HG02840 (cell line): ENCODE results near the gene CTDSPL.
"Not testable (repeated sequence)": the region's sequence is repeated elsewhere in the genome, so short reads cannot be mapped to it uniquely, and the experiment has no call there.

Source experiments
- ATAC-seq: cut with Tn5 transposase; IDR thresholded peaks from one replicate; pipeline ENCODE4 v1.9.1; 2021; ENCODE audit warnings: mild to moderate bottlenecking, moderate library complexity, moderate number of reproducible peaks; ENCODE audit not compliant: unreplicated experiment, low FRiP score

The CTDSPL gene

DNA sequence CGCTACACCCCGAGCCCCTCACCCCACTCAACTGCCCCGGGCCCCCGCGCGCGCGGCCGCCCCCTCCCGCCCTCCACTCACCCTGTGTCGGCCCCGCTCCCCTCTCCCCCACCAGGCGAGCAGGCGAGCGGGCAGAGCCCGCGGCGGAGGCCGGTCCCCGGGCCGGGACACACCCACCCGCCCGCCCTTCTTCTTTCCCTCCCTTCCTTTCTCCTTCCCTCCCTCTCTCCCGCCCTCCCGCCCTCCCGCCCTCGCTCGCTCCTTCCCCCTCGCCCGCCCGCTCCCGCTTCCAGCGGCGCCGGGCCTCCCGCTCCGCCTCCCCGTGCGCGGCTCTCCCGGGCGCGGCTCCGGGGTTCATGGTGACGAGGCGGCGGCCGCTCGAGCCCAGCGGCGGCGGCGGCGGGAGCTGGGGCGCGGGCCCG is at the start of gene CTDSPL:
TSS of gene CTDSPL (plus strand) at position 261 of the 422 bp plus-strand sequence. CDS start 320 bp downstream, outside the sequence.
- no peak for ATAC-seq

GRCh38 chr3:37812499-37812896 is 49.2 kb upstream of the CTDSPL start:
- no peak for ATAC-seq

GRCh38 chr3:37813403-37813802 is 48.3 kb upstream of the CTDSPL start:
- no peak for ATAC-seq

DNA sequence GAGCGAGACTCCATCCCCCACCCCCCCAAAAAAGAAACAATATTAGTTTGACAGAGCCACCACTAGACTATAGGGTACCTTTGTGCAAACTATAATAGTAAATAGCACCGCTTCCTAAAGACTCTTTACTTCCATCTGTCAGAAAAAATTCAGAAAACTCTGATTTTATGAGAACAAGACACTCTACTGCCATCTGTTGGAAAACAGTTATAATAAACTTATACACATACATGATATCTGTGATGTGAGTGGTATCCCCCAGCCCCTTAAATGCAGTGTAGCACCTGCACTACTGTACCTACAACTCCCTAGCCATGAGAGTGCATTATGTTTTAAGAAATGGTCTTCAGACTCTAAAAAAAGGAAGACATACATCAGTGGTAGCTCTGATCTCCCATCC is 47.1 kb upstream of the CTDSPL start:
- no peak for ATAC-seq

GRCh38 chr3:37815156-37815555 is 46.5 kb upstream of the CTDSPL start:
- not testable (repeated sequence) for ATAC-seq

DNA sequence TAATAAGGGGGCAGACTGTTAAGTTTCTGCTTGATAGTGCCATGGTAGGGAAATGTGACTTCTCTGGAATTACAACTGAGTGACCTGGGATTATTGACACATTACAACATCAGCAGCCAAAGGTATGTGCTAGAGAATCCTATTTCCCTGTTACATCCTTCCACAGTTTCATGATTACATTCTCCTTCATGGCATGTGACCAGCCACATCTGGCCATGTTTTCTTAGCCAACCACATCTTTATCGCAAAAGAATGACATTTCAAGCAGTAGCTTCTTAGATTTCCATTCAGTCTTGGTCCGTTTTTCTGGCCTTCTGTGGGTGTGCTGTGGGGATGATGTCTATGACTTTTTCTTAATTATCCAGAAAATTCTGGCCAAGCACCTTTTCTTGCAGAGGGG is 45.4 kb upstream of the CTDSPL start:
- ATAC-seq, result no peak

DNA sequence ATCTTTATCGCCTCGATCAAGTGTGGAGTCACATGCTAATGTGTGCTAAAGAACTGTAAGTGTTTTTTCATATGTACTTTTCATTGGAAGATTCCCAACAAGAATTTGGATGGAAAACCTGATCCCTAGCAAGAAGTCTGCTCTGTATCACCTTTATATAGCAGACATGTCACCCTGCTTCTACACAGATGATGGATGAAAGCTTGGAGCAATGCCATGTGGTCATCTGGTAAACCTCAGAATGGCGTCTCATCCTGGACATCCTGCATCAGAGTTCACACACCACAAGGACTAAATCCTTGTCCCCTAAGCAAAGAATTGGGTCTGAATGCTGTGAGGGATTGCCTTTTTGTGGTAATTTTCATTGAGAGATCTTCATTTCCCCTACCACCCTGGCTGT is 42.1 kb upstream of the CTDSPL start:
- ATAC-seq, result no peak

DNA sequence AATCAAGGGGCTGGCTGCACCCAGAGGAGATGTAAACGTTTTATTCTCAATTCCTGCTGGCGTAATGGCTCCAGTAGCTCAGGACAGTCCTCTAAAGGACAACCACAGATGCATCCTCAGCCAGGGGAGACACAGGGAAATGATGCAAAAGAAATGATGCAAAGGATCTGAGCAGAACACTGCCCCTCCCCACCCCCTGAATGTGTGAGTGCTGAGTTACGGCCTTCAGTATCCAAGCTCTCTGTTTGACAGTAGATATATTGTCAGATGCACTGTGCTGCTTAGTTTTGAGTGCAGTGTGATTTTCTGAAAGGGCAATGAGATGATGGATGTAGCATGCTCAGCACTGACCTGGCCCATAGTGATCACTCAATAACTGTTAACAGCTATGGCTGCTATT is 41.4 kb upstream of the CTDSPL start:
- no peak for ATAC-seq

DNA sequence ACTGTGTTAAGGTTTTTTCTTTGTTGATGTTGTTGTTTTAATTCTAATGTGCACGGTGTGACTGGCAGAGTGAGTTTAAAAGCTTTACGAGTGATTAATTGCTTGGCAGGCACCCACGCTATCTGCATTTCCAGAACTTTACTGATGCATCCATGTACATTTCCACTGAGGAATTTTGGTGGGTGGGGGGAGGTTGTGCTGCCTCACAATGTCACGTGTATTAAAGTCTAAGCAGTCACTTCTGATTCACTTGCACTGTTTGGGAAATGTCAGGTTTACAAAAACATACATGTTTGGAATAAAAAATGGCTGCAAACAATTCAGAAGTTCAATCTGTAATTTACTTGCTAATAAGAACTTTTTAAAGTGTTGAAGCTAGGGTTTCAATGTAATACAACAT is 38.5 kb upstream of the CTDSPL start:
- no peak for ATAC-seq

- ATAC-seq, result no peak
These were observed 37.4 kb upstream of the CTDSPL start for GRCh38 chr3:37824090-37824953.

DNA sequence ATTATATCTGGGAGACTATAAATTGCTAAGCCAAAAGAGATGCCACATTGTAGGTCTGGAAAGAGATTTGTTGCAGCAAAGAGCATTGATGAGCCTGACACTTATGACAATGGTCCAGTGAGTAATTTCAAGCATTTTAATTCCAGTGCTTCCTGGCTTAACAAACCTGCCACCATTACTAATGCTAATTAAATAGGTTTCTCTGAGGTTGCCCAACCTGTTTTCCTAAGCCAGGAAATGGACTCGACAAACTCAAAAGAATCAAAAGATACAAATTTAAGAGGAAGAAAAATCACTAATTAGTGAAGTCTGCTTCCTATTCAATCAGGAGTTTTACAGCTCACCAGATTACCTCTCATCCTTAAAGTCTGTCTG is 36.7 kb upstream of the CTDSPL start:
- no peak for ATAC-seq

- ATAC-seq, result no peak
These were observed 35.8 kb upstream of the CTDSPL start for GRCh38 chr3:37825744-37826400.

- ATAC-seq, result no peak
These were observed 35.2 kb upstream of the CTDSPL start for GRCh38 chr3:37826502-37826901.

- ATAC-seq, result no peak
These were observed 34.7 kb upstream of the CTDSPL start for GRCh38 chr3:37826933-37827332.

- no peak for ATAC-seq
These were observed 29.2 kb upstream of the CTDSPL start for GRCh38 chr3:37832480-37832879.

- ATAC-seq, result no peak
These were observed 28.1 kb upstream of the CTDSPL start for GRCh38 chr3:37833302-37834186.

DNA sequence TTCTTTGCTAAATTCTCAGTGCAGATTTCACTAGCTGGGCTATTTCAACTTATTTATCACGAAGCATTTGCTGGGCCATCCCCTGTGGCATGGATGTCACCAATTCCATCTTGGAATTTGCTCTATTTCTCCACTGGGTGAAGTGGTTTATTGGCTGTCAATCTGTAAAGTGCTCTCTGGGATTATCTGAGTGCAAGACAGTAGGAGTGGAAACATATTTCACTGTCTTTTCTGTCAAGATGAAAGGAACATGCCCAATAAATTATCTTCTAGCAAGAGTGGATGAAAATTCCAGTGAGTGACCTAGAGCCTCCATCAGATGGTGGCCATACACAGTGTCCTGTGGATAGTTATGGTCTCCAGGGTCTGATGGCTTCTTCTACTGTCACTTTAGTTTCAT is 25.1 kb upstream of the CTDSPL start:
- ATAC-seq, result no peak

GRCh38 chr3:37847689-37848088 is 14.0 kb upstream of the CTDSPL start:
- no peak for ATAC-seq

- ATAC-seq, result no peak
These were observed 12.3 kb upstream of the CTDSPL start for GRCh38 chr3:37849146-37849923.

GRCh38 chr3:37852097-37852496 is 9.6 kb upstream of the CTDSPL start:
- no peak for ATAC-seq
